Pancreas (tissue), 10 donors: ENCODE data around the gene HCN3. TPM values are rescaled to one million over a fixed set of nuclear protein-coding genes. Genes with fewer than 3 reads are reported as not detected.
A peak's percentile ranks its signal among the peaks of the same experiment; 100 is the strongest.

Experiments
- ATAC-seq, 4 donors: fragments of 200-7000 bp; cut with Tn5 transposase; one replicate each; pipeline versions ENCODE4 v1.8.0 to v1.9.1; 2020; ENCODE audit warnings: mild to moderate bottlenecking in 4 of 4, moderate library complexity in 4 of 4
- DNase-seq, 6 donors: peaks; one replicate each; pipeline ENCODE4 v3.0.0-alpha.2; 2020
- FAIRE-seq: peaks from 2 replicates; lab custom pipeline; 2012; peaks lifted over from hg19 to GRCh38; lab: Jason Lieb, UNC
- H3K27ac ChIP-seq, 4 donors: fragments of 200-600 bp; sonication (generic); 1 replicate in 3 of 4; 2 replicates in 1 of 4; pipeline versions ENCODE4 v1.5.0 to v1.8.0; 2020
- H3K27me3 ChIP-seq, 4 donors: fragments of 200-600 bp; one replicate each; pipeline ENCODE4 v1.8.0; 2021
- H3K36me3 ChIP-seq, 3 donors: fragments of 200-600 bp; sonication (generic) in 1 of 3; one replicate each; pipeline versions ENCODE4 v1.5.0 to v1.8.0; 2020 to 2021
- H3K4me1 ChIP-seq, 3 donors: fragments of 200-600 bp; one replicate each; pipeline ENCODE4 v1.8.0; 2021
- H3K4me3 ChIP-seq, 4 donors: fragments of 200-600 bp; sonication (generic) in 2 of 4; one replicate each; pipeline versions ENCODE4 v1.5.0 to v1.8.0; 2020 to 2021
- H3K9me3 ChIP-seq, 4 donors: fragments of 200-600 bp; one replicate each; pipeline ENCODE4 v1.8.0; 2021
- WGBS, 2 donors: extraction: QIAGEN DNeasy Blood & Tissue Kit; methylation state at CpG; one replicate each; pipeline ENCODE4 v1.1.7; 2013; 5-methylcytosine and 5-hydroxymethylcytosine counted together
- intact Hi-C, 3 donors: fragments of 100-400 bp; cut with DNase I; formaldehyde crosslinking; loops; one replicate each; pipeline versions ENCODE4 v1.11.1 to v1.14.2; 2022
- polyA plus RNA-seq, 2 donors: library from polyadenylated mRNA; stranded (reverse); fragments of 200-250 nt; gene quantifications; one replicate each; pipeline ENCODE4 v1.2.3, GENCODE V29; 2013
- total RNA-seq, 6 donors: library from RNA; stranded (reverse); fragmentation: NEBNext Ultra II Directional in 4 of 6; extraction: Animal tissue kit (Norgen Biotek cat#: 25700) in 4 of 6; gene quantifications; one replicate each; pipeline versions ENCODE4 v1.2.1 to v1.2.4, GENCODE V29; 2021 to 2023
- TF ChIP-seq, protein P1 (sequence below), 4 donors: fragments of 200-600 bp; sonication (generic) in 3 of 4; IDR thresholded peaks; one replicate each; pipeline versions ENCODE4 v1.5.0 to v1.8.0; 2021; ENCODE audit warnings: antibody characterized with exemption in 4 of 4
- donor health status: healthy with polysubstance abuse.
- donor health status: DM: no; HTN: no; CAD: no; lungs with moderate emphysema.
- donor health status: DM: no; HTN: no; CAD: no.
- donor health status: control.
- donor health status: control.
- donor health status: Bipolar disorder and iron deficiency.
- donor health status: DM: yes; HTN: yes; CAD: no.
- donor health status: DM: no; HTN: no; CAD: no.
- donor health status: DM: no; HTN: no; CAD: no.
- donor health status: DM: yes; HTN: yes; CAD: no.

The HCN3 gene
- total and polyA plus RNA-seq, 8 donors: 0.66 to 12.0 (median 1.8) TPM

DNA sequence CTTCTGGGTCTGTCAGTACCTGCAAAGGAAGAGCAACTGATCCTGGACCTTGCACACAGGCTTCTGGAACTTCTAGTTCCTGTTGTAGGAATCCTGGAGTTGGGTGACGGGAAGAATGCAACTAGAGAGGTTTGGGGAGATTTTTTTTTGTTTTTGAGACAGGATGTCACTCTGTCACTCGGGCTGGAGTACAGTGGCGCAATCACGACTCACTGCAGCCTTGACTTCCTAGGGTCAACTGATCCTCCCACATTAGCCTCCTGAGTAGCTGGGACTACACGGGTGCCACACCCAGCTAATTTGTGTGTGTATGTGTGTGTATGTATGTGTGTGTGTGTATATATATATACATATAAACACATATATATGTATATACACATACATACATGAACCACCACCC lies 40.8 kb upstream of the HCN3 start:
- H3K4me3 ChIP-seq: no peak overlapping the region
- DNase-seq (no peak), FAIRE-seq (no peak), ATAC-seq (no peak)
- no peaks in the 10 kb centered on the region for H3K36me3 ChIP-seq
- WGBS, 2 donors: 84 to 91% methylated on average over 5 of the region's 5 CpGs
- intact Hi-C loops: no loop called here
- no peaks in the 10 kb centered on the region for H3K9me3 ChIP-seq
- H3K4me1 ChIP-seq: no peaks in the 10 kb centered on the region
- H3K27ac ChIP-seq: no peak overlapping the region
- TF ChIP-seq, protein P1, sequence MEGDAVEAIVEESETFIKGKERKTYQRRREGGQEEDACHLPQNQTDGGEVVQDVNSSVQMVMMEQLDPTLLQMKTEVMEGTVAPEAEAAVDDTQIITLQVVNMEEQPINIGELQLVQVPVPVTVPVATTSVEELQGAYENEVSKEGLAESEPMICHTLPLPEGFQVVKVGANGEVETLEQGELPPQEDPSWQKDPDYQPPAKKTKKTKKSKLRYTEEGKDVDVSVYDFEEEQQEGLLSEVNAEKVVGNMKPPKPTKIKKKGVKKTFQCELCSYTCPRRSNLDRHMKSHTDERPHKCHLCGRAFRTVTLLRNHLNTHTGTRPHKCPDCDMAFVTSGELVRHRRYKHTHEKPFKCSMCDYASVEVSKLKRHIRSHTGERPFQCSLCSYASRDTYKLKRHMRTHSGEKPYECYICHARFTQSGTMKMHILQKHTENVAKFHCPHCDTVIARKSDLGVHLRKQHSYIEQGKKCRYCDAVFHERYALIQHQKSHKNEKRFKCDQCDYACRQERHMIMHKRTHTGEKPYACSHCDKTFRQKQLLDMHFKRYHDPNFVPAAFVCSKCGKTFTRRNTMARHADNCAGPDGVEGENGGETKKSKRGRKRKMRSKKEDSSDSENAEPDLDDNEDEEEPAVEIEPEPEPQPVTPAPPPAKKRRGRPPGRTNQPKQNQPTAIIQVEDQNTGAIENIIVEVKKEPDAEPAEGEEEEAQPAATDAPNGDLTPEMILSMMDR (IDR thresholded peaks at IDR 0.05): no peak
- no peaks in the 10 kb centered on the region for H3K27me3 ChIP-seq

DNA sequence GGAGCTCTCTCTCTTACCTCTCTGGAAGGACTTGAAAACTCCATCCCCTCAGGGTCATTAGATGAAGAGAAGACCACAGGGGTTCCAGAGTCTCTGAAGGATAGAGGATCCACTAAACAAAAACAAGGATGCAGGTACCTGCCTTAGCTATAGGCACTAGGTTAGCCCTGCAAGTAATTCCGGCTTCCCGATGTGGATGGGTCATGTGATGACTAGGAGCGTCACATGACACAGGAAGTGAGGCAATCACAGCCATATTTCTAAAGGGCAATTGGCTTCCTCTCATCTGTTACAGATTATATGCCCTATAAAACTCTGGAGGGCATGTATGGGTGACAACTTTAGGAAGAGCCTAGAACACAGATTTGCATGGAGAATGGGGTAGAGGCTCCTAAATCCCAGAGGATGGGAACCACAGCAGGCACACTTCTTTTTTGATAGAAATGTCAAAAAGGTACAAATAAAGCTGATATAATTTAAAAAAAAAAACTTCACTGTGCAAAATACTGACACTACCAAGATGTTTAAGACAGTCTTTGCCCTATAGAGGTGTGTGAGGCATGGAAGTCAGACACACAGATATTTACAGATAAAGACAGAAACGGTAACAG lies 36.1 kb upstream of the HCN3 start:
- no peak for FAIRE-seq
- peak overlapping the region in 1 of 4 donors; percentile 11 for H3K27ac ChIP-seq

DNA sequence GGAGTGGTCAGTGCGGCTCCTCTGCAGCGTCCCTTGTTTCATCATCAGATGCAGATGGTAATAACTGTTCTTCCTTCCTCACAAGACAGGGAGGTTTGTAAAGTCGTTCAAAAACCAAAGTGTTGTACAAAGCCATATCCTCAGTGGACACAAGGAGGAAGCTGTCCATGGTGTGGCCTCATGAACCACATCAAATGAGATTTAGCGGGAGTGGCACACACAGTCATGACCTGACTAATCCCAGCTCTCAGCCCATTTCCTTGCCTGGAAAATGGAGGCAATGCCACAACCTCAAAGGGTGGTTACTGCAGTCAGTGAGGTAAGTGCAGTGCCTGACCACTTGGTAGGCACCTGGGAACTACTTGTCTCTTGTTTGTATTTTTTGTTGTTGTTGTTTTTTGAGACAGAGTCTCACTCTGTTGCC lies 35.4 kb upstream of the HCN3 start:
- no peaks in the 10 kb centered on the region for H3K9me3 ChIP-seq
- peaks cover 0 to 4% (median 0%) of the 10 kb centered on the region in 3 donors for H3K4me1 ChIP-seq
- TF ChIP-seq, protein P1 (IDR thresholded peaks at IDR 0.05): no peak
- no peak for ATAC-seq
- no peaks in the 10 kb centered on the region for H3K27me3 ChIP-seq
- no peak overlapping the region for H3K27ac ChIP-seq
- no peak for FAIRE-seq
- no peaks in the 10 kb centered on the region for H3K36me3 ChIP-seq
- peak in 1 of 6 donors; percentile 15 for DNase-seq
- 70 to 76% methylated on average over 4 of the region's 4 CpGs for WGBS, 2 donors
- H3K4me3 ChIP-seq: no peak overlapping the region
- intact Hi-C loops: no loop called here

More for the DNA sequence above, 36.1 kb upstream of the HCN3 start:
- ATAC-seq: peak; percentile 29 to 67 (median 58)
- intact Hi-C loops: no loop called here
- Histone ChIP-seq H3K4me1 (peaks cover 0 to 4% (median 0%) of the 10 kb centered on the region in 3 donors), H3K36me3 (no peaks in the 10 kb centered on the region), H3K9me3 (no peaks in the 10 kb centered on the region), H3K27me3 (no peaks in the 10 kb centered on the region), H3K4me3 (peak overlapping the region in 3 of 4 donors; percentile 8 to 39 (median 18))
- TF ChIP-seq, protein P1 (IDR thresholded peaks at IDR 0.05): no peak
- peak in 5 of 6 donors; percentile 47 to 77 (median 64) for DNase-seq
- 10% methylated on average over 4 of the region's 4 CpGs for WGBS, 2 donors

DNA sequence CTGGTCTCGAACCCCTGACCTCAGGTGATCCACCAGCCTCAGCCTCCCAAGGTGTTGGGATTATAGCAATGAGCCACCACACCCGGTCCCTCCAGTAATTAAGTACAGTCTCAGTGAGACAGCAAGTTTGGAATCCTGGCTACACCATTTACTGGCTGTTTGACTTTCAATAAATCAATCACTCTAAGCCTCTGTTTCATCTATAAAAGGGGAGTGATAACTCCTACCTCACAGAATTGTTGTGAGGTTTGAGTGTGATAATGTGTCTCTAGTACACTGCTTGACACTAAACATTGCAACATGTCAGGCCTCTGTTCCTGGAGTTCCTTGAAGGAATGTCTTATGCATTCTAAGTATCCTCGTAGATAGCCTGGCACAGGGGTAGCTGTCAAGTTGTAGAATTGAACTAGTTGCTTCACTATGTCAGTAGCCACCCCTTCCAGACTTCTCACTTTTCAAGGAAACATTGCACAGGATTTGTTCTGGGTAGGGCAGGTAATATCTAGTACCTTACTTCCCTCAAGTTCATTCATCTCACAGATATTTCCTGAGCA lies 34.4 kb upstream of the HCN3 start:
- DNase-seq: no peak
- TF ChIP-seq, protein P1 (IDR thresholded peaks at IDR 0.05): no peak
- Histone ChIP-seq H3K27ac (no peak overlapping the region), H3K27me3 (no peaks in the 10 kb centered on the region), H3K9me3 (no peaks in the 10 kb centered on the region), H3K4me3 (peak overlapping the region in 2 of 4 donors; percentile 59 to 66), H3K36me3 (no peaks in the 10 kb centered on the region), H3K4me1 (peaks cover 0 to 4% (median 0%) of the 10 kb centered on the region in 3 donors)
- no peak for ATAC-seq
- no peak for FAIRE-seq
- intact Hi-C loops: no loop called here
- WGBS, 2 donors: 67 to 70% methylated on average over 3 of the region's 3 CpGs
